ENCODE data around the gene RPTOR.

DNA sequence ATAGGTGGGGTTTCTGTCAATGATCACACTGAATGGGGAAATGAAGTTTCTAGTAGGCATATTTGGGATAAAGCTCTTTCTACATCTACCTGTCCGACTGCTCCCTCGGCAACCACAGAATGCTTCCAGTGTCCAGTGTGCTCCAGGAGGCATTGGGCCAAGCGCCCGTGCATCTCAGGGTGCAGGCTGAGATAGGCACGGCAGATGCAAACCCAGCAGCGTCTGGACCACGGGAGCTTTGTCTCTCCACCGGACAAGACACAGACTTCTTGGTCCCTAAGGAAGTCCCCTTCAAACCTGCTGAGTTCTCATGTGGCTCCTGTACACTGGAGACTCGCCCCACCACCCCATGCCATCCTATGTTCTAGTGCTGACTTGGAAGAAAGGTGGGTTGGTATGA lies 202.8 kb downstream of the RPTOR start:
- TF ChIP-seq CTCF (IDR thresholded peaks at IDR 0.05): no peak
- TF ChIP-seq POLR2AphosphoS5 (IDR thresholded peaks at IDR 0.05): no peak
- TF ChIP-seq POLR2A (IDR thresholded peaks at IDR 0.05; ENCODE audit: low read depth): no peak

Measured in esophagus muscularis mucosa (tissue), 3 donors.